GM19240 (cell line): Measurements from ENCODE around the gene ARHGAP10.
"Not testable (repeated sequence)": the region's sequence is repeated elsewhere in the genome, so short reads cannot be mapped to it uniquely, and the experiment has no call there.

Experiments
- DNase-seq: peaks from one replicate; pipeline ENCODE4 v3.0.0; 2011; ENCODE audit warnings: low spot score; ENCODE audit not compliant: insufficient read length

Gene ARHGAP10

GRCh38 chr4:147981305-147981704, 249.4 kb downstream of the ARHGAP10 start:
- no peak for DNase-seq

GRCh38 chr4:147984065-147984777, 252.3 kb downstream of the ARHGAP10 start:
- no peak for DNase-seq

- DNase-seq, result no peak
Observed at GRCh38 chr4:147984778-147985138, 252.9 kb downstream of the ARHGAP10 start.

- DNase-seq, result no peak
Observed at GRCh38 chr4:147985376-147985775, 253.5 kb downstream of the ARHGAP10 start.

GRCh38 chr4:147987252-147987651, 255.4 kb downstream of the ARHGAP10 start:
- DNase-seq, result no peak

- DNase-seq, result no peak
Observed at GRCh38 chr4:147991543-147992283, 259.8 kb downstream of the ARHGAP10 start.

- no peak for DNase-seq
Observed at GRCh38 chr4:147994076-147994475, 262.2 kb downstream of the ARHGAP10 start.

GRCh38 chr4:147994491-147995385, 262.9 kb downstream of the ARHGAP10 start:
- DNase-seq, result no peak

- DNase-seq, result no peak
Observed at GRCh38 chr4:147996859-147997258, 265.0 kb downstream of the ARHGAP10 start.

GRCh38 chr4:148000038-148000437, 268.1 kb downstream of the ARHGAP10 start:
- not testable (repeated sequence) for DNase-seq

GRCh38 chr4:148004228-148004857, 272.5 kb downstream of the ARHGAP10 start:
- no peak for DNase-seq

GRCh38 chr4:148006001-148006400, 274.1 kb downstream of the ARHGAP10 start:
- no peak for DNase-seq

- no peak for DNase-seq
Observed at GRCh38 chr4:148007314-148007760, 275.4 kb downstream of the ARHGAP10 start.

- no peak for DNase-seq
Observed at GRCh38 chr4:148007792-148008191, 275.9 kb downstream of the ARHGAP10 start.

GRCh38 chr4:148015058-148015457, 283.2 kb downstream of the ARHGAP10 start:
- DNase-seq, result no peak

GRCh38 chr4:148015468-148015867, 283.6 kb downstream of the ARHGAP10 start:
- DNase-seq, result no peak

GRCh38 chr4:148016063-148016637, 284.3 kb downstream of the ARHGAP10 start:
- DNase-seq, result no peak

GRCh38 chr4:148017801-148018200, 285.9 kb downstream of the ARHGAP10 start:
- DNase-seq, result no peak

- DNase-seq, result no peak
Observed at GRCh38 chr4:148021686-148022085, 289.8 kb downstream of the ARHGAP10 start.

GRCh38 chr4:148022975-148023374, 291.1 kb downstream of the ARHGAP10 start:
- DNase-seq, result no peak
